Urothelium cell line (cell line): ENCODE results near the gene NPR3.
A peak's percentile ranks its signal among the peaks of the same experiment; 100 is the strongest.
"Not testable (repeated sequence)": the region's sequence is repeated elsewhere in the genome, so short reads cannot be mapped to it uniquely, and the experiment has no call there.

Experiments
- DNase-seq: peaks from one replicate; pipeline ENCODE4 v3.0.0; 2011; ENCODE audit warnings: low spot score, mixed read lengths
- FAIRE-seq: peaks from 2 replicates; lab custom pipeline; 2011; peaks lifted over from hg19 to GRCh38; lab: Jason Lieb, UNC

Gene NPR3

GRCh38 chr5:32803656-32804055 lies 92.5 kb downstream of the NPR3 start:
- FAIRE-seq, result no peak
- no peak for DNase-seq

GRCh38 chr5:32805462-32805861 lies 94.3 kb downstream of the NPR3 start:
- FAIRE-seq, DNase-seq: not testable (repeated sequence)

- DNase-seq (peak; percentile 66), FAIRE-seq (peak; percentile 59)
These were observed 95.0 kb downstream of the NPR3 start for GRCh38 chr5:32805971-32806638.

DNA sequence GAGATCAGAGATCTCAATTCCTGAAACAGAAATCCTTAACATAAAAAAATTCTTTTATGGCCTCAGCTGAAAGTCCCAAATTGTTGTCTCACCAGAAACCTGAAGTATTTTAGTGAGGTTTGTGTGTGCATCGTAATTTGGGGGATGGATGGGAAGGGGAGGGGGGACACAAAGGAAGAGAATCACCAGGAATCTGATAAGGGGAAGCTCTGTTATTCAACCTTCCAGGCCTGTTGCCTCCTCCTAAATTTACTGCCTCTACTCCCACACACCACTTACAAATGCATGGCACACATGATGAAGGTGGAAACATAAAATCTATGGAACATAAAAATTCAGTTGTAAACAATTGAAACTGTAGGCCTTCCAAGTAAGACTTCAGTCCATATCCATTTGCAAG lies 97.7 kb downstream of the NPR3 start:
- FAIRE-seq, result no peak
- DNase-seq, result no peak

GRCh38 chr5:32810804-32811203 lies 99.7 kb downstream of the NPR3 start:
- DNase-seq (no peak), FAIRE-seq (no peak)

- FAIRE-seq, result no peak
- no peak for DNase-seq
These were observed 101.3 kb downstream of the NPR3 start for GRCh38 chr5:32812399-32812798.

DNA sequence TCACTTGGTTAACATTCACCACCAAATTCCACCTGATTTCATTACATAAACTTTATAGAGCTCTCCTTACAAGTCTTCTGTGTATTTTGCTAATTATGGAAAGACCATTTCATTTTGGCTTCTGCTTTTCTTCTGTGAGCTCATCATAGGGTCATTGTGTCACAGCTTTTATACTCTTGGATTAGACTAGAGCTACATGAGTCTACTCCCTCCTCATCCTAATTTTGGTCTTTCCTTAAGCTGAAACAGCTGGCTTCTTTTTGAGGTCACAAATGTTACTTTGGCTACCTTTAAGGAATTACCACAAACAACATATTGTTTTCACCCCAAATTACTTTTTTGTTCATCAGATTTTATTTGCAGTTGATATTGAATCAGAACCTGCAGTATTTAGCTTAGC lies 103.0 kb downstream of the NPR3 start:
- FAIRE-seq (no peak), DNase-seq (no peak)

- FAIRE-seq, result peak; percentile 72
- DNase-seq, result no peak
These were observed 103.5 kb downstream of the NPR3 start for GRCh38 chr5:32814620-32815019.

- FAIRE-seq, result no peak
- no peak for DNase-seq
These were observed 116.9 kb downstream of the NPR3 start for GRCh38 chr5:32827981-32828380.

GRCh38 chr5:32828492-32828891 lies 117.4 kb downstream of the NPR3 start:
- DNase-seq (no peak), FAIRE-seq (no peak)

GRCh38 chr5:32831624-32832023 lies 120.5 kb downstream of the NPR3 start:
- FAIRE-seq, result no peak
- no peak for DNase-seq

GRCh38 chr5:32833127-32833526 lies 122.0 kb downstream of the NPR3 start:
- DNase-seq, result no peak

DNA sequence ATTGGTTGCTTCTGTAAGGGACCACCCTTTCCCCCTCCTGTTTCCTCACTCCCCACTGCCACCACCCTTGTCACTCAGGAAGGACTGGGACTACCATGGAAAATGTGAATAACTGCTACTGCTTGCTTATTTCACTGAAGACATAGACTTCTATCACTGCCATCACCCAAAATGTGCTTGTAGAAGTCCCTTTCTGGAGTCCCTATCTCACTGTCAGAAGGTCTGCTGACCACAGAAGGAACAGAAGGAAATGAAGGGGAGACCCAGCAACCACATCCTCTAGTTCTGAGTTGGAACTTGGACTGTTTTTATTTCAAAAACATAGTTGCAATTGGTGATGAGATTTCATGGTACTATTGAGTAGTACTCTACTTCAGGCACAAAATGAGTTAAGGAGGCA lies 122.5 kb downstream of the NPR3 start:
- DNase-seq, result no peak
- FAIRE-seq, result peak; percentile 5

More at GRCh38 chr5:32833127-32833526, 122.0 kb downstream of the NPR3 start:
- no peak for FAIRE-seq

- FAIRE-seq, result no peak
These were observed 123.1 kb downstream of the NPR3 start for GRCh38 chr5:32834251-32834650.

GRCh38 chr5:32836176-32836575 lies 125.1 kb downstream of the NPR3 start:
- DNase-seq, result no peak
- FAIRE-seq, result no peak

More at GRCh38 chr5:32834251-32834650, 123.1 kb downstream of the NPR3 start:
- DNase-seq, result no peak

GRCh38 chr5:32837211-32837610 lies 126.1 kb downstream of the NPR3 start:
- DNase-seq (no peak), FAIRE-seq (peak; percentile 94)

GRCh38 chr5:32839106-32839505 lies 128.0 kb downstream of the NPR3 start:
- FAIRE-seq (no peak), DNase-seq (no peak)

GRCh38 chr5:32840606-32841005 lies 129.5 kb downstream of the NPR3 start:
- DNase-seq (no peak), FAIRE-seq (no peak)
